ENCODE data around the gene RIC1.

- no peak for TF ChIP-seq CTCF (IDR thresholded peaks at IDR 0.05)
- no peak for TF ChIP-seq POLR2A (IDR thresholded peaks at IDR 0.05)
Measured at GRCh38 chr9:5786370-5787127, 157.6 kb downstream of the RIC1 start.
